Stimulated activated CD4-positive, alpha-beta T cell treated with anti-CD3 and anti-CD28 coated beads, TNF-alpha, amount 100 ng/mL, for 4 hours (primary cell): ENCODE data around the gene PLEKHA7.
A peak's percentile ranks its signal among the peaks of the same experiment; 100 is the strongest.

Experiments
- DNase-seq, 3 experiments: peaks; one replicate each; pipeline ENCODE4 v3.0.0-alpha.2; 2020; ENCODE audit warnings: low read depth in 3 of 3

PLEKHA7 gene

GRCh38 chr11:16788141-16789062 is 225.8 kb downstream of the PLEKHA7 start:
- peak in 2 of 3 experiments; percentile 10 to 37 for DNase-seq

- DNase-seq, result no peak
These were observed 227.0 kb downstream of the PLEKHA7 start for GRCh38 chr11:16787035-16787742.

- DNase-seq, result no peak
These were observed 228.1 kb downstream of the PLEKHA7 start for GRCh38 chr11:16786131-16786530.

GRCh38 chr11:16785520-16786128 is 228.6 kb downstream of the PLEKHA7 start:
- peak; percentile 13 to 29 (median 15) for DNase-seq

DNA sequence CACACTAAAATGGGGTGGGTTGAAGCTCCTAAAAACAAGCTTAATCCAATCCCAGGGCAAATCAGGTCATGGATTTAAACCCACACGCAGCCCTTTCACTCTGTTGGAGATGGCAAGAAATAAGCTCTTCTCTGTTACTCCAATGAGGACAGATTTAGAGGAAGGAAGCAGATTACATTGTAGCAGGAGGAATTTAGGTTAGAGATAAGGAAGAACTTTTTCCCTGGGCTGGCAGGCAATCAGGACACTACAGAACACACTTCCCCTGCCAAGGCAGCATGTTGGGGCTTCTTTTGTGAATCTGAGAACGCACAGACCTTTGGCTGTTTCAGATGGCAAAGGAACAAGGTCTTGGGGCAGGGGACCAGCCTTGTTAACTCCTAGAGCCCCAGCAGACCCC is 229.5 kb downstream of the PLEKHA7 start:
- DNase-seq, result no peak

DNA sequence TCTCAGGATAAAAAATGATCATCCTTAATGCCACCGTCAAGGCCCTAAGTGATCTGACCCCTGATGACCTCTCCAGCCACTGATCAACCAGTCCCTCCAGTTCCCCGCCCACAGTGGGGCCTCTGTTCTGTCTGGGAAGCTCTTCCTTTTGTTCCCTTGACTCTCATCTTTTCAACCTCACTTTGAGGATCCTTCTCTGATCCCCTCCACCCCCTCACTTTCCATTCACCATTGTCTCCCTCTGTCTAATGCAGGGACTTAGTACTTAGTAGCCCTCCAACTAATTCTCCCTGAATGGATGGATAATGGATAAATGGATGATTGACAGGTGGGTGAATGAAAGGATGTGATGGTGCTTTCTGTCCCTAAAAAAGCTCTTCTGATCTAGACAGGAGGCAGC is 230.1 kb downstream of the PLEKHA7 start:
- DNase-seq, result no peak

DNA sequence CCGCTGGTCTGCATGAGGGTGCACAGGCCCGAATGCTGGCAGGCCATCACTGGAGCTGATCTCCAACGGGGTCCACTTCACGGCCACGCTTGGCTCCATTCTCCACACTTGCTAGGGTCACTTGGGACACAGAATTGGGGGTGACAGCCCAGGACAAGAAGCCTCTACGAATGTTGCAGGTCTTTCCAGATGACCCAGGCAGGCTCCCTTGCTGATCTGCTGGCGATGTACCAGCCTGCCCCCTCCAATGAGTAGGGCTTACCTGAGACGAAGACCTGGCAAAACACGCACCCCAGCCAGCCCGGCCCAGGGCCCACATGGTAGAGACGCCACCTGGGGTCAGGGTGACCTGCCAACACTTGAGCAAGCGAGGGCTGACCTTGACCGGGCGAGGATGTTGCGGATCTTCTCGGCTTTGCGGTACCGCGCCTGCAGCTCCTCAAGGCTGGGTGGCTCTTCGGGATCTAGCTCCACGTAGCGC is 230.9 kb downstream of the PLEKHA7 start:
- DNase-seq, result no peak

DNA sequence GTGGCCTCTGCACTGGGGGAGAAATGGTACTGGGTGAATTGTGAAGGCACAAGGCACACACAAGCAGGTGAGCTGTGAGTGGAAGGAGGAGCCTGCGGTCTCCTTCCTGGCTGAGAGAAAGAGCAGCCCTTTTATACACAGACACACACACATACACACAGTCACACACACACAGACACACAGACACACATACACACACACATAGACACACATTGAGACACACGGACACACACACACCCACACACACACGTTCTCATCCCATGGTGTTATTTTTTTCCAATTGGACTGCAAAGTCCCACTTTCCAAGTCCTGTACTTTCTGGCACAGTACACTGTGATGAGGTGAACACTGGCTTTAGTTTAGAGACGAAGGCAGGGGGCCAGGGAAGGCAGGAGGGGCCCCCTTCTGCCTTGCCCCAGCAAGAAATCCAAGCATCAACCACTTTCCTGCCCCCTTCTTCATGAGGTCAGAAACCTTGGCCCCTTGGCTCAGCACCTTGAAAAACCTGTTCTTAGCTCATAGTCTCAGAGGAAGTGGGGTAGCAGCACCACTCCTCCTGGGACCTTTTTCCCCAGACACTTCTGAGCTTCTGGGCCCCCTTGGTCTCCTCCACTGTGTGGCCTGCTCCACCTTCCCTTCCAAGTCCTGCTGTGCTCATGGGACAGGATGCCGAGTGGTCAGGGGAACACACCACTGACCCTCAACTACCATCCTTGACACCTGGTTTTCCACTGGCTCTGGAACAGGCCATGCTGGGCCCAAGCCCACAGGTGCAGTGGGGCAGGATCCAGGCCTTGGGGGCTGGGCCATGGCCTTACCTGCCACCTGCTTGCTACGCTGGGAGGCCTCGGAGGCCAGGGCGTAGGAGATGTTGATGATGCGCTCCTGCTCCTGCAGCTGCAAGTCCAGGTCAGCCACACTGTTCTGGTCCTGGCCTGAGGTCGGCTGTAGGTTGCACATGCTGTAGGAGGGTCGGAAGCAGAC is 232.0 kb downstream of the PLEKHA7 start:
- no peak for DNase-seq

- no peak for DNase-seq
These were observed 233.3 kb downstream of the PLEKHA7 start for GRCh38 chr11:16780698-16781550.

DNA sequence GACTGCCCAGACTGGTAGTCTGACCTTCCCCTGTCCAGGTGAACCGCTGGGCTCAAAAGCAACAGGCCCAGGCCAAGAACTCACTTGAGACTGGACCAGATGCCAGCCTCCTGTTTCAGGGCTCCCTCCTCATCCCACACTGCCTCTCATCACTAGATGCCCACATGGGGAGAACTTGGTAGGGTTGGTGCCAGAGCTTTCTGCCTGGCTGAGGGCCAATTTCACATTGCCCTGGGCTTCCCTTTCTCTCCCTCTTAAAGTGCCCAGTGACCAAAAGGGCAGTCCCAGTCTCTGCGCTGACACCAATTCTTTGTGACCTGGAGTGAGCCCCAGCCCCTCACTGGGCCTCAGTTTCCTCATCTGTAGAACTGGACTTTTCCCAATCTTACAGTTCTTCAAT is 234.1 kb downstream of the PLEKHA7 start:
- DNase-seq, result no peak

GRCh38 chr11:16779436-16779835 is 234.8 kb downstream of the PLEKHA7 start:
- DNase-seq, result no peak

DNA sequence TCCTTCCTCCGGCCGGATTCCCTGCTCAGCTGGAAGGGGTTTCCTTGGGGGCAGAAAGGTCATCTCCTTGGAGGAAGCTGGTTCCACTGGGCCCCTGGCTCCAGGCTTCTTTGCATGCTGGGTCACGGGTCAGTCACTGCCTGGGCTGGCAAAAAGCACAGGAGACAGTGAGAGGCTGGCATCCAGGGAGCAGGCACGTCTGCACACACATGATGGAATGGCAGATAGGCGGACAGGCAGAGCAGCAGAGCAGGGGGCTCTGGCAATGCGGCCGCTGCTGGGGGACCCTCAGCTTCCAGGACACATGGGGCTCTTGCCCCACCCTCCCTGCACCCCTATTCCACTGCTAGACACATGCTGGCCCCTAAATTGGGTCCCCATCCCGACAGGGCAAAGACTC is 235.3 kb downstream of the PLEKHA7 start:
- DNase-seq, result no peak

DNA sequence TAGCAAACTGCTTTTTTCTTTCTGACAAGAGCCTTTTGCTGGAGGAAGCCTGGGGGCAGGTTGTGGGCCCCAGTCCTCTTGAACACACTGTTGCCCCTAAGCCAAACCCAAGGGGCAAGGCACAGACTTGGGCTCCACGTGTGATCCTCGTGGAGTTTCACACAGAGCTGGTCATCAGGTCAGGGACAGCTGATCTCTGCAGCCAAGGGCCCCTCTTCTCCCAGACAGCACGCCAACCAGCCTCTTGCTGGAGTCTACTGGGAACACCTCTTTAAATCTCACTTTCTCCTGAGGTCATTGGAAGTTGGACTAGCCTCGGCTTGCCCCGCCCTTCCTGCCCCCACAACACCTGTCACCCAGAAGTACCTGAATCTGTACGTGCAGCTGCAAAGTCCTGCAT is 235.9 kb downstream of the PLEKHA7 start:
- DNase-seq, result no peak

DNA sequence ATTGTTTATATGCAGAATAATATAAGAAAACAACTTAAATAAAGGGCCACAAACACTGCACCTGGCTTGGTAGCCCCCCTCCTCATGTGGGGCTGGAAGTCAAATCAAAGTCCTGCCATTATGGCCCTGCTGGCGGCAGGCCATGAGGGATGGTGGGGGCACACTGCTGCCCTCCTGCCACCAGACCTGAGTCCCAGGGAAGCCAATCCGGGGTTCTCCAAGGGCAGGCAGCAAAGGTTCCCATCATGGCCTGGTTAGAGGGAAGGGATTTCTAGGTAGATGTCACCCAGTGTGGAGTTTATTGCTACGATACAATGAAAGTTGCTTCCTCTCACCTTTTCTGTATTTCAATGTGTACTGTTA is 236.6 kb downstream of the PLEKHA7 start:
- DNase-seq, result no peak

DNA sequence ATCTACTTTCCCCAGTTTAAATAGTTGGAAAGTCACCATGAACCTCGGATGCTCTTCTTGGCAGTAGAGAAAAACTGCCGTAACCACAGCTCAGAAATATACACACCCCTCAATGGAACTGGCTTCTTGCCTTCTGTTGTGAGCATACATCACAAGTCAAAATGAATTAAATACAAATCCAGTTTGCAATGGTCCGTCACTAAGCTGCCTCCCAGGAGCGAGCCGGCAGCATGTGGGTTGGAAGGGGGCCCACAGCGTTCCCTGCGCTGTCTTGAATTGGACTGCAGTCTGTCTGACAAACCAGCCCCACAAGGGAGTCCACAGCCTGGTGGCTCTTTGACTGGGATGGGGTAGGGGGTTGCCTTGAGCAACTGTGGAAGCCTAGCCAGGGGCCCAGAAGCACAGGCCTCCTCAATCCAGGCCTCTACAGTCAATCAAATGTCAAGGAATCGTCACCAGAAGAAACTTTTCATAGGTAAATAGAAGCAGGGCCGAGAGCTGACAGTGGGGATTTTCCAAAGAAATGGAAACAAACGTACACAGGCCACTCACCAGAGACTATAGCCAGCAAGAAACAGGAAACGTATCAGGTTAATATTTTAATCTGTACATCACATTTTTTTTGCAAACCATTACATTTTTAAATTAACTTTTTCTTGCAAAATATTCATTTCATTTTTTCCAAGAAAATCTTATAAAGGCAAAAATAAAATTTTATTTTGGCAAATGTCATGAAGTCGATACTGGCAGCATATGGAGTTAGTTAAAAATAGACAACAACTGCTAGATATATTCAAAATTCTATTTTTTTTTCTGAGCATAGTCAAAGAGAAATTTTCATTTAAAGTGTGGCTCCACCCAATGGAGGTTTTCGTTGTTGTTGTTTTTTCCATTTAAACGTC is 237.3 kb downstream of the PLEKHA7 start:
- no peak for DNase-seq

GRCh38 chr11:16775614-16776283 is 238.5 kb downstream of the PLEKHA7 start:
- no peak for DNase-seq

- no peak for DNase-seq
These were observed 239.1 kb downstream of the PLEKHA7 start for GRCh38 chr11:16774936-16775613.
